Activated CD8-positive, alpha-beta memory T cell treated with anti-CD3 and anti-CD28 coated beads for 24 hours (primary cell): Measurements from ENCODE around the gene ABCA1.
"Not testable (repeated sequence)": the region's sequence is repeated elsewhere in the genome, so short reads cannot be mapped to it uniquely, and the experiment has no call there.

ENCODE experiments used
- DNase-seq: peaks from one replicate; pipeline ENCODE4 v3.0.0-alpha.2; 2020

ABCA1 gene

DNA sequence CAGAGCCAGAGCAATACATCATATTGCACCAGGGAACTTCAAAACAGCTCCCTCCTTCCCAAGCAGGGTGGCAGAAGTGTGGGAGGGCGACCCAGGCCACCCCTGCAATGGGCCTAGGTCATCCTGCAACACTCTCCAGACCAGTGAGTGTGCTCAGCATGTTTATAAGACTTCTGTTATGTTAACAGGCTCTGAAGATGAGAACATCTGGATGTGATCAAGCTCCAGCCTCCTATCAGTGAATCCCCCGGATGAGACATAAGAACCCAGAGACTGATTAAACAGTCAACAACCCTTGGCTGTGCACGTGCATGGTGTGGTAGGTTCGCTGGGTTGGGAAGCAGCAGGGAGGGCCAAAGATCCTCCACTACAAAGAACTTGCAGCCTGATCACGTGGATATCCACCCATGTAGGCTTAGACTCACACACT lies 63.3 kb downstream of the ABCA1 start:
- no peak for DNase-seq

DNA sequence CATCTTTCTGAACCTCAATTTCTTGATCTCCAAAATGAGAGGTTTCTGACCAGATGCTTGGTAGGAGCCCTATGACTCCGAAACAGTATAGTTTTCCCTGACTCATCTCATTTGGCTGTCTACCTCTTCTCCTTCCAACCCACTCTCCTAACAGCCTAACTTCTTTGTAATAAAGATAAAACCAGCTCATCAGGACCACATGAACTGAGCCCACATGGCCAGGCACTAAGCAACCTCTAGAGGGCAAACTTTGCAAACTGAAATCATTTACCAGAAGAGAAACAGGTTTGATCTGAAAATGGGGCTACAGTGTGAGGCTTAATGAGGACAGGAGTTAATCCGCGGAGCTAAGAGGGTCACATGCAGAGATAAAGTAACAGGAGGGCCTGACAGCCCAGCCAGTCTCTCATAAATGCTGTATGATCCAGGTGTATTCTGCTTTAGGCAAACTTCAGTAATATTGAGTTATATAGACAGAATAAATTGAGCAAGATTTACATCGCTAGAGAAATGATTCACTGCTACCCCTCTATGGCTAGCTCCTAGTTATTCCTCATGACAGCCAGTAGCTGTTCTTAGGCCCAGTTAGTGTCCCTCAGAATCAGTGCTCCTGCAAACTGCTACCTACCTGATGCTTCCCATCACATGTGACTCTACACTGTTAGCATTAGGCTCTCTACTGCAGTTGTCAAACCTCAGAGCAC lies 64.6 kb downstream of the ABCA1 start:
- no peak for DNase-seq

DNA sequence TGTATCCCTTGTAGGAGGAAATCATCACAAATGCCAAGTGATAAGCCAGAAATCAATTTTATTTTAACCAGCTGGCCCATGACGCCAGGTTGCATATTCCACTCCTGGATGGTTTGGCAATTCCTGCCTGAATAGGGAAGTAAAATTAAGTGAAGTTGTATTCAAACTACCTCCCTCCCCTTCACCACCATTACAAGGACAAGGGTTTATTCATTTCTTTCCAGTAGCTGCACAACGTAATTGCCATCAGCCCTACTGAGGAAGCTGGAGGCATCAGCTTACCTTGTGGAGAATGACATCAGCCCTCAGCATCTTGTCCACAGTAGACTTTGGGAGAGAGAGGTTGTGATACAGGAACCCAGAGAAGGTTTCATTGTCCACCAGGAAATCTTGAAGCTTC lies 66.6 kb downstream of the ABCA1 start:
- no peak for DNase-seq

DNA sequence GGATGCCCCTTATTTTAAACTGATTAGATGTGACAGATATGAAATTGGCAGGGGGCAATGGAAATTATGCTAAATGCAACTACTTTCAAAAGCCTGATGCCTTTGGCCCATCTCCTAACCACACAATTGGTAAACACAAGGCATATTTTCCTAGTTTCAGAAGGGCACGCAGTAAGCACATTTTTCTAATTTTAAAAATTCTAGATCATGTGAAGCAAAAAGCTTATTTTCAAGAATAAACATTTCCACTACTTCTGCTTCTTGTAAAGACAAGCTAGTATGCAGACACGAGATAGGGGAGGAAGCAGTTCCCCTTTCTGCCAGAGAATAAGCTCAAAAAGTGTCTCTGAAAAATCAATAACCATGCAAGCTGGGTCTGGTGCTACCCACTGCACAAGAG lies 67.7 kb downstream of the ABCA1 start:
- no peak for DNase-seq

DNA sequence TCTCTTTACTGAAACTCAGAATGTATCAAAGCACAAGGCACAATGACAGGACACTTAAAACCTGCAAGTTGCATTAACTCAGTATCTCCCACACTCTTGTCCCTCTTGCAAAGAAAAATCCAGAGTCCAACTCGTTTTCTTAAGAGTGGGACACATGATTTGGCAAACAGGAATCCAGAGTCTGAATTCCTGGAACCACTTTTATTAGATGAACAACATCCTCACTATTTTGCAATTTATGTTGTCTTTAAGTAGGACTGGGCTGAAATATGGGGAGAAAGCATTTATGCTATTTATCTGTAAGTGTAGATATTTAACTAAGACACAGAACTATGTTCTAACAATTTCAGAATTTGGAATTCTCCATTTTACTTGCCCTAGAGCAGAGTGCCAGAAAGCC lies 69.1 kb downstream of the ABCA1 start:
- no peak for DNase-seq

DNA sequence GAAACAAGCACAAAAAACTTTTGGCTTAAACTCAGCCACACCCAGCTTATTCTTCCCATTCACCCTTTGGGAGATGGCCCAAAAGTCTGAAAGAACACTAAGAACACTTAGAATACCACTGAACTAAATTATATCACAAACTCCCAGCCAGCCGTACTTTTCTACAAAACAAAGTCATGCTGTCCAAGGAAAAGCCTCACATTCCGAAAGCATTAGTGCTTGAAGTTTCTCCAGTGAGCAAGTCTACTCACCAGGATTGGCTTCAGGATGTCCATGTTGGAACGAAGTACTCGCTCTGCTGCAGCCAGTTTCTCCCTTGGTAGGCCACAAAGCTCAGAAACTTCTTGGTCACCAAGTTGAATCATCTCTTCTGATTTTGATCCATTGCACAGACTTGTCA lies 69.7 kb downstream of the ABCA1 start:
- no peak for DNase-seq

DNA sequence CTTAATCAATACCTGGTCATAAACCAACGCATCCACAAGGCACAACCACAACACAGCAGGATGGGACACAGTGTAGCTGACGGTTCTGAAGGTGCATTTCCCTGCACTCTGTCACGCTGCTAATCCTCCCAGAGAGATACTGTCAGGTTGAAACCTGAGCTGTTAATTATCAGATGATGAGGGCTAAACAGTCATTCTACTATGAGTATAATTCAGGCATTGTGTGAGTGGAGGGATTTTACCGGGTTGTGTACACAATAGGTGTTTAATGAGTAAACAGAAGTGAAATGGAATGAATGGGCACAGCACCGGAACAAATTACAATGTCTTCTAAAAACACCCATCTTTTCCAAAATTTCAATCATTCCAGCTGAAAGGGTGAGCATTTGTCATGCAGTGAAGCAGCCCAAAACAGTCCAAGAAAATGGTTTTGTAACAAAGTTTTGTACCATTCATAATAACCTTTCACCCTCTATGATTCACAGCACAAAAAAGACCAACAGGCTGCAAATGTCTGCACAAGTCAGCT lies 71.5 kb downstream of the ABCA1 start:
- no peak for DNase-seq

DNA sequence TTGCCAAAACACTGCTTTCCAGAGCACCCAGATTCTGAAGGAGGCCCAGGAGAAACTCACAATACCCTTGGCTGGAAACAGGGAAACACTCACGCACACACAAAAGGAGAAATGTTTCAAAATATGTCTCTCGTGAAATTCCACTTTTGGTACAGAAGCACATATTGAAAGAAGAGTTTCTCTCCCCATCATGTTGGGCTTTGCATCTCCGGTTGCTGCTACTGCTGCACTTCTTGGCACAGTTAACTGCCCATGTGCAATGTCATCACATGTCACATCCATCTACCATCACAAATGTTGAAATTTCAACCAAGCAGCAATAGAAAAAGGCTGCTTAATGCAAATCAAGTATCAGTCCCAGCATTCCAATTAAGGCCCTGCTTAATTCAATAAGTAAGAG lies 72.1 kb downstream of the ABCA1 start:
- no peak for DNase-seq

DNA sequence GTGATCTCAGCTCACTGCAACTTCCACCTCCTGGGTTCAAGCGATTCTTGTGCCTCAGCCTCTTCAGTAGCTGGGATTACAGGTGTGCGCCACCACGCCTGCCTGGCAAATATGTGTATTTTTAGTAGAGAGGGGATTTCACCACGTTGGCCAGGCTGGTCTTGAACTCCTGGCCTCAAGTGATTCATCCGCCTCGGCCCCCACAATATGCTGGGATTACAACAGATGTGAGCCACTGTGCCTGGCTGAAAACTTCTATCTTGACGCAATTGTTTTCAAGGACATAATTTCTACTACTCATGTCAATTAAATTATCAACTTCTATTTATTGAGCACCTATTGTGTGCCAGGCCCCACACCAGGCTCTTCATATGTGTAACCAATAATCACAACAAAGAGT lies 72.7 kb downstream of the ABCA1 start:
- not testable (repeated sequence) for DNase-seq

DNA sequence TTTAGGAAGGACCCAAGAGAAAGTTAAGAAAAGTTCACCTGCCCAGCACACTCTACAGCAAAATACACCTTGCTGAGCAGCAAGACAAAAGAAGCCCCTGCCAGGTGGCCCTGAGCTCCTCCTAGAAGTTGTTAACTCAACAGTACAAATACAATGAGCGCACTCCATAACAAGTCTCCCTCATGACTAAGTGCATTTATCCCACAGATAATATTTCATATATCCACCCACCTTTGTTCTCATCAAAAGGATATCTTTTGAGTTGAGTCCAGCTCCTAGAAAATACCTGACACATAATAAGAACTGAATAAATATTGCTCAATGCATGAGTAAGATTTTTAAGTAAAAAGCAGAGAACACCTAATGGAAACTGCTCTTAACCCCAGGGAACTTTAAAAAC lies 73.3 kb downstream of the ABCA1 start:
- no peak for DNase-seq

DNA sequence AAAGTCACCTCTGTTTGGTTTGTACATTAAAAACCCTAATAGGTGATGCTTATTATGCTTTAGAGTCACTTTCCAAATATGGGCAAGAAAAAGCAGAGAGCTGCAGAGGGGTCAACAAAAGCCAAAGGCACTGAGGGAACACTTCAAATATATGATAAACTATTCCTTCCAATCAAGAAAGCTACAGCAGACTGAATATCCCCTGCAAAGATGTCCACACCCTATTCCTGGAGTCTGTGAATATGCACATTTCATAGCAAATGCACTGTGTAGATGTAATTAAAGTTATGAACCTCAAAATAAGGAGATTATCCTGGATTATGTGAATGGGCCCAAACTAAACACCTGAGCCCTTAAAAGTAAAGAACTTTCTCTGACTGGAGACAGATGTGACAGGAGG lies 74.3 kb downstream of the ABCA1 start:
- no peak for DNase-seq

DNA sequence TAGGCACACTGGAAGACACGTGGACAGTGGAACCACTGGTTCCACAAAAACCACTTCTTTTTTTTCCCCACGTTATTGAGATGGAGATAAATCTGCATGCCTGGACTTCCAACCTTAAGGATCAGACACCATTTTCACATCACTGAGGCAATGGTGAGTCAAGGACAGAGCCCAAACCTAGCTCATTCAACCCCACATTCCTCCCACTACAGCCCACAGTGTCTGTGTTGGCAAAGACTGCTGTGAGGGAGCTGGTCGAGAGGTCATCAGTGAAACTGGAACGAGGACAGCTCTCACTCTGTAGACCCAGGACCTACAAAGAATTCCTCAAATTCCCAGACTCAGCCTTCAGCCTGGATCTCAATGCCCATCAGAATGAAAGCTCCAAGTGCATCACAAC lies 74.8 kb downstream of the ABCA1 start:
- no peak for DNase-seq

DNA sequence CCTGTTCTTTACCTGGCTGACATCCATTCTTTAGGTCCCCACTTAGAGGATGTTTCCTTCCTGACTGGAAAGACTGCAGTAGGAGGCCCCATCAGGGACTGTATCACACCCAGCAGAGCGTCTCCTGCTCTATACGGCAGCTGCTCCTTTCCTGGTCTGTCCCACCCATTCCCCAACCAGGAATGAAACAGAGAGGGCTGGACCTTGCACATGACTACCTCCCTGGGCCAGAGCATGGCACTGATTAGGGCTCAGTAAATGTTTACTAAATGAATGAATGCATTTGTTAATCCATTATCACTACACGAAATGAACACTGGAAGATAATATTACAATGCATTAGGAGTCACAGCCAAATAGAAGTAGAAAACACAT lies 76.4 kb downstream of the ABCA1 start:
- DNase-seq: no peak

DNA sequence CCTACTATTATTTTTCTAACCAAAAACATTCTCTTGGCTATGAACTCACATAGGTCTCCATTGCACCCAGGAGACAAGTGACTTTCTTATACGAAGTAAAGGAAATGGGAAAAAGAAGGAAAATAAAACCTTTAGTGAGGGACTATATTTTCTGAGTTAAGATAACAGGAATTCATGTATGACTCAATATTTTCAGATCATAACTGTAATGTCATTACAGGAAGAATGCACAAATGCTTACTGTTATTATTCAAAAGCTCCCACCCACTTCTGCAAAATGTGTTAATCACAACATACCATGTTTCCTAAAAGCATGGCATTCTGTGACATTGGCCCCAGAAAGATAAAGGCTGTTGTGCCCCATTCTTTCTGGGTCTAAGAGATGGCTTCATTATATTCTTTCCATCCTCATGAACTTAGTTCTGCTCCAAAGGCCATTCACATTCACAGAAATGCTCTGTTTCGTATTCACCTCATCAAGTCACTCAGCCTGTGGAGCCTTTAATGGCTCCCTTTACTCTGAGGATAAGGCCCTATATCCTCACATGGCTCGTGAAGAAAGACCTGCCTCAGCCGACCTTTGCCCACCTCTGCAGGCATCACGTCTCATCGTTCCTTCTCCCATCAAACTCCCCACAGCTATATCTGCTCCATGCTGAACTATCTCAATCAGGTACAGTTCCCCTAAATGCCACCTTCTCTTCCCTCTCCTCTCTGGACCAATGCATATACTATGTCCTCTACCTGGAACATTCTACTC lies 77.0 kb downstream of the ABCA1 start:
- DNase-seq: no peak

DNA sequence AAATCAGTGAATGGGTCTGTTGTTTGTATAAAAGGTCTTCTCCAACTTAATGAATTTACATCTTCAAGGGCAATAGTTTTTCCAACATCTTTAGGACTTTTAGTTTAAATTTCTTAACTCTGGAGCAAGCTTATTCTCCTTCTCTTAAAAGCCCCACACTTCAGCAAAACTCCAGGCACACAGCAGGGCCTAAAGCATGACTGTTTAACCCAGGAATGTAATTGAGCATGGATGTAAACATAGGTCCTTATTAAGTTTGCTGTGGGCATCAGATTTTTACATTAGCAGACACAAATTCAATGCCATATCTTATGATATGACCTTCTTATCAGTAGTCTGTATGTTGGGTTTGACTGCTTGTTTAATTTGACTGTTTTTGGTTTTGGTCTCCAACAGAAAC lies 78.9 kb downstream of the ABCA1 start:
- no peak for DNase-seq

DNA sequence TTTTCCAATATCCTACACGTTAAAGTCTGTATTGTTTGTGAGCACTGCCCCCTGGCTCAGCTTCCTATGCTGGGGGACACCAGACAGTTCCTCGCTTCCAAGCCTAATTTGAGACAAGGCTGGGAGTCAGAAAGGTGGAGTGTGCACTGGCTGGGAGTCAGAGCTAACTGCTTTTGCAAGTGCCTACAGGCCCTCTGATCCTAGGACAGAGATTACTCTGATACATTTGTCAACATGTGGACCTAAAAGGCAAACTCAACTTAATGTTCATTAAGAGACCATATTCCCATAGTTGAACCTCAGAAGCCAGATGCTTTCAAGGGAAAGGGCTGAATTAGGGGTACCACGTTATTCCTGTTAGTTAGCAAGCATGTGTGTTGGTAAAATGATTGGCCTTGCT lies 83.2 kb downstream of the ABCA1 start:
- no peak for DNase-seq

DNA sequence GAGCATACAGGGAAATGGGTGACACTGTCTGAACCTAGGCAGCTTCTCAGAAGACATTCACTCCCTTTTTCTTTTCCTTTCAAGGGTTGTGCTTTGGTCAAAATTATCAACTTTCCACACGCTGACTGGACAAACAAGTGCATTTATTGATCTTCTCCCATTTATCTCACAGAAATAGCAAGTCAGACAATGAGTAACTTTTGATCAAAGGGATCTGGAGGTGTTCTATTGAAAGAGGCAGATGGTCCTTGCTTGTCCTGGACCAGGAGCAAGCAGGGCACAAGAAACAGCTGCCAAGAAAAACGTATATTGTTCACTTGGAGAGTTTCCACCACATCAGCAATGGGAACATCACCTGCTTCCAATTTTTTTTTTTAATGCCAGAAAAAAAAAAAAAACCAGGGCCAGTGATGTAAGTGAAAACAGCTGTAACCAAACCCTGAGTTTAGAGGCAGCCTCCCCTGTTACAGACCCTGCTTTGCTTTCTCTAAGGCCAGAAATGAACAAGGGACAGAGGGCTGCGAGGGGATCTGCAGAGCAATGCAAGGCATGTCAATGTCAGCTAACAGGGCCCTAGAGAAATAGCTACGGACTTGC lies 84.2 kb downstream of the ABCA1 start:
- DNase-seq: no peak

DNA sequence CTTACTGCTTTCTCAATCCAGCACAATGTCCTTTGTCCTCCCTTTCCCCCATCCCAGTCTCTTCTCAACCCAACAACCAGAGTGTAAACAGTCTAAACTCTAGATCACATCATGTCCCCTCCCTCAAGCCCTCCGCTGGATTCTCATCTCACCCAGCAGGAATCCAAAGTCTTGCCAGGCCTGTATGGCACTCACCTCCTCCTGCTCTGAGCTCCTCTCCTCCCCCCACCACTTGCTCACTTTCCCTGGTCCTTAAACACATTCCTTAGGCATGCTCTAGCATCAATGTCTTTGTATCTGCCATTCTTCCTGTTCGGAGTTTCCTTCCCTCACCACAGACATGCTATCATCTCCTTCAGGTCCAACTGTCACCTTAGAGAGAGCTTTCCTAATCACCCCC lies 85.3 kb downstream of the ABCA1 start:
- DNase-seq: no peak

DNA sequence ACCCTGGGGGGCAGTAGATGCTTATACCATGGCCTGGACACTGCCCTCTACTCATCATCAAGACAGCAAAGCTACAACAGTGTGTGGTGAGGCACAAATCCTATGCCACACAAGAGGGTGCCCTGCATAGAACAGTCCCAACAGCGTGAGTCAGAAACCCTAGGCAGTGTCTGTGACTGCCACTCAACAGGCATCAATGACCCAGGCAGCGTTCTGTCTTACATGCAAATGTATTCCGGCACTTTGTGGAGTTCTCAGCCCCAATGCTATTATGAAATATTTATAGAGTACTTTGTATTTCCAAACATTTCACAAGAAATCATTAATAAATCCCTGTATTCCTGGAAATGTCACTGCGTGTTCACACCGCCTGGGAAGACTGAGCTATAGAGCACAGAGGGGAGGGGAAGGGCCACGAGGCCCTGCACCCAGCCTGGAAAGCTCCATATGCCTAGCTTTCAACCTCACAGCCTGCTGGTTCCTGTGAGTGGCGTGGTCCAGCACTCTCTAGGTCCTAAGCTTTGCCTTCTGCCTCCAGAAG lies 86.3 kb downstream of the ABCA1 start:
- DNase-seq: no peak

DNA sequence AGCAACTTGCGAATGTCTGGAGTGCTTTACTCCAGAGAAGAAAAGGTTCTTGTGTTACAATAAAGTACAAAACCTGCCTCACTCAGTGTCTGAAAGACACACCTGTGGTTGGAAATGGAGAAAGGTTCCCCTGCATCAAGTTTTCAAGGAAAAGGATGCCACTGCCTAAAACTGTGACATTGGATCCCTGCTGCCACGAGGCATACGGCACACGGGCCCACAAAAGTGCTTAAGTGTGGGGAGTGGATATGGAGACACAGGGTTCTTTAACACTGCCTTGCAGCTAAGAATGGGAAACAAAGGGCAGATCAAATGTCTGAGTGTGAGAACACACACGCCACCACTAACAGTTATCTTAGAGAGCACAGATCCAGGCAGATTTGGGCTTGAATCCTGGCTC lies 89.0 kb downstream of the ABCA1 start:
- DNase-seq: no peak

DNA sequence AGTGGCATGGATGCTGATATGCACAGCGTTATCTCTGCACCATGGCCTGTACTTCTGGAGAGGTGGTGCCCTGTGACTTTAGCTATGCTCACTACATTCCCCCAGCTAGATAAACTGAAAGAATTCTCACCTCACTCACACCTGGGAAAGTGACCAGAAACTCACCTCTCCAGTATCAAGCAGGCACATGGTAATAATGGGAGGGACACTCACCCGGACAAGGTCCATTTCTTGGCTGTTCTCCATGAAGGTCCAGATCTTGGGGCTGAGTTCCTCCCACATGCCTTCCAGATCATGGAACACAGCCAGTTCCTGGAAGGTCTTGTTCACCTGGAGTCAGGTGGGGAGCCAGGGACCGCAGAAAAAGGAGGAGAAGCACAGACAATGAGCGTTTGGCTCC lies 91.2 kb downstream of the ABCA1 start:
- no peak for DNase-seq

DNA sequence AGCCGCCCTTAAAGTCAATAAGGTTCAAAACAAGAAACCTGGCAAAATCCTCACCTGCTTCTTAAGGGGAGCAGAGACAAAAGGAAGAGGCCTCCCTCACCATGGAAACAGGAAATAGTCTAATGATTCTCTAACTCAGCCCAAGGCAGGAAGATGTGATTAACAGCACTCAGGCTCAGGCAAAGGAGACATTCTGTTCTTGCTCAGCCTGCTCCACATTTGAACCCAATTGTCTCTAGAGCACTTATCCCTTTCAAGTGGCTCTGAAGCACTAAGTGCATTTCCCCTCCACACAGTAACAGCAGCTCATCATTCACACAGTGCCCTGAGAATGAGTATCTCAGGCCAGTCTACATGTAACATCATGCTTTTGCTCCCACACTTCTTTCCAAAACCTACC lies 91.7 kb downstream of the ABCA1 start:
- DNase-seq: no peak

DNA sequence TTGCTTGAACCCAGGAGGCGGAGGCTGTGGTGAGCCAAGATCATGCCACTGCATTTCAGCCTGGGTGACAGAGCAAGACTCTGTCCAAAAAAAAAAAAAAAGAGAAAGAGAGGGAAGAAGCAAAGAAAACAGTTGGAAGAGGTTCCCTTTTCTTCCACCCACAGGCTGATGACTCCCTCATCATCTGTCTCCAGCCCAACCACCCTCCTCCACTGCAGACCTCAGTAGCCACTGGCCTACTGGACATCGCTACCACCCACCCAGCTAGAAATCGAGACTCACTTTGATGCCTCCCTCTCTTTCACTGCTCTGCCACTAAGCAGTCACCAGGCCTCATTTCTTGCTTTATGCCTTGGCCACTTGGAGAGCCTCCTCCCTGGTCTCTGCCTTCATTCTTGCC lies 92.8 kb downstream of the ABCA1 start:
- no peak for DNase-seq

DNA sequence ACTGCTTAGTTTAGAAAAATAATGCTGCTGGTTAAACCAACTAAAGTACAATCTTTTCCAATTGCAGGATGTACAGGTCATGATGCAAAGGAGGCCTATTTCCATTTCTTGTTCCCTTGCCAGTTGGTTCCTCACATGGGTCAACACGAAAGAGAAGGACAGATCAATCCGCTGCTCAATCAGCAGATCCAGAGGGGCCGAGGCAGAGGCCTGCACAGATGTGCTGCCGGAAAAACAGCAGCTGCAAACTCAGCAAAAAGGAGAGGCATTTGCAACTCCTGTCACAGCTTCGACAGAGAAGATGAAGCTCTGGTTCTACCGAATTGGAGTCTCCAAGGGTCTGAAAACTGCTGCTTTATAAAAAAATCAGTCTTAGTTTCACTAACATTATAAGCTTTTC lies 94.3 kb downstream of the ABCA1 start:
- no peak for DNase-seq
